Activated CD8-positive, alpha-beta memory T cell treated with anti-CD3 and anti-CD28 coated beads, Interleukin-2, amount 50 U/mL, for 24 hours (primary cell): Measurements from ENCODE around the gene REV3L.
"Not testable (repeated sequence)": the region's sequence is repeated elsewhere in the genome, so short reads cannot be mapped to it uniquely, and the experiment has no call there.

Experiments used
- DNase-seq: peaks from one replicate; pipeline ENCODE4 v3.0.0-alpha.2; 2020; ENCODE audit errors: extremely low read depth

REV3L gene, protein sequence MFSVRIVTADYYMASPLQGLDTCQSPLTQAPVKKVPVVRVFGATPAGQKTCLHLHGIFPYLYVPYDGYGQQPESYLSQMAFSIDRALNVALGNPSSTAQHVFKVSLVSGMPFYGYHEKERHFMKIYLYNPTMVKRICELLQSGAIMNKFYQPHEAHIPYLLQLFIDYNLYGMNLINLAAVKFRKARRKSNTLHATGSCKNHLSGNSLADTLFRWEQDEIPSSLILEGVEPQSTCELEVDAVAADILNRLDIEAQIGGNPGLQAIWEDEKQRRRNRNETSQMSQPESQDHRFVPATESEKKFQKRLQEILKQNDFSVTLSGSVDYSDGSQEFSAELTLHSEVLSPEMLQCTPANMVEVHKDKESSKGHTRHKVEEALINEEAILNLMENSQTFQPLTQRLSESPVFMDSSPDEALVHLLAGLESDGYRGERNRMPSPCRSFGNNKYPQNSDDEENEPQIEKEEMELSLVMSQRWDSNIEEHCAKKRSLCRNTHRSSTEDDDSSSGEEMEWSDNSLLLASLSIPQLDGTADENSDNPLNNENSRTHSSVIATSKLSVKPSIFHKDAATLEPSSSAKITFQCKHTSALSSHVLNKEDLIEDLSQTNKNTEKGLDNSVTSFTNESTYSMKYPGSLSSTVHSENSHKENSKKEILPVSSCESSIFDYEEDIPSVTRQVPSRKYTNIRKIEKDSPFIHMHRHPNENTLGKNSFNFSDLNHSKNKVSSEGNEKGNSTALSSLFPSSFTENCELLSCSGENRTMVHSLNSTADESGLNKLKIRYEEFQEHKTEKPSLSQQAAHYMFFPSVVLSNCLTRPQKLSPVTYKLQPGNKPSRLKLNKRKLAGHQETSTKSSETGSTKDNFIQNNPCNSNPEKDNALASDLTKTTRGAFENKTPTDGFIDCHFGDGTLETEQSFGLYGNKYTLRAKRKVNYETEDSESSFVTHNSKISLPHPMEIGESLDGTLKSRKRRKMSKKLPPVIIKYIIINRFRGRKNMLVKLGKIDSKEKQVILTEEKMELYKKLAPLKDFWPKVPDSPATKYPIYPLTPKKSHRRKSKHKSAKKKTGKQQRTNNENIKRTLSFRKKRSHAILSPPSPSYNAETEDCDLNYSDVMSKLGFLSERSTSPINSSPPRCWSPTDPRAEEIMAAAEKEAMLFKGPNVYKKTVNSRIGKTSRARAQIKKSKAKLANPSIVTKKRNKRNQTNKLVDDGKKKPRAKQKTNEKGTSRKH (N-terminal part only)

DNA sequence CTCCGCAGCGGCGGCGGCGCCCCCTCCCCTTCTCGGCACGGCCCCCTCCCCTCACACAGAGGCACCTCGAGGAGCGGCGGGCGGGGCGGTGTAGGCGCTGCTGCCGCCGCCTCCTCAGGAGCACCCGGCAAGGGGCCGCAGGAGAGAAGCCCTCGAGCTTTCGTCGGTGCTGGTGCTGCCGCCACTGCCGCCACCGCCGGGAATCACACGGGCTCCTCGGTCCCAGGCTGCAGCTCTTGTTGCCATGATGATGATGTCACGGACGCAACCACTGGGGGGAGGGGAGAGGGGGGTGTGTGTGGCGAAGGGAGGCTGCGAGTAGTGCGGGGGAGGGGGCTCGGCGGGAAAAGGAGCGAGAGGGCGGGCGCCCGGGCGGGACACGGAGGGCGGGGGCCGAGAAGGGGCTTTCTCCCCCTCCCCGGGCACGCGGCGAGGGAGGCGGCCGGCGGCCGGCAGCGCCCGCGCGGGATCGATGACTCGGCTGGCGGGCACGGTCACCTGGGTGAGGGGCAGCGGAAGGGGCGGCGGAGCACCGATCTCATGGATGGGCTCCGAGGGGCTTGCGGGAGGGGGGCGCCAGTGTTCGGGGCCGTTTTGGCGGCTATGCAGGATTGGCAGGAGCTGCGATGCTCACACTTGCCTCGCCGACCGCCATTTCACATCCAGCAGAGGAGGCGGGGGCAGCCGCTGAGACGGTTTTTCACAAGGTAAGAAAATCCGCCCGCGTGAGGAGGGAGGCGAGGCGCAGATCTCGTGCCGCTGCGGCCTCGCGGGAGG lies at the start of gene REV3L:
REV3L (minus strand) TSS at position 260 of the 777 bp plus-strand sequence. CDS start 330 bp downstream, outside the sequence.
- peak; percentile 81 for DNase-seq

GRCh38 chr6:111531185-111531584 lies 48.2 kb upstream of the REV3L start:
- no peak for DNase-seq

DNA sequence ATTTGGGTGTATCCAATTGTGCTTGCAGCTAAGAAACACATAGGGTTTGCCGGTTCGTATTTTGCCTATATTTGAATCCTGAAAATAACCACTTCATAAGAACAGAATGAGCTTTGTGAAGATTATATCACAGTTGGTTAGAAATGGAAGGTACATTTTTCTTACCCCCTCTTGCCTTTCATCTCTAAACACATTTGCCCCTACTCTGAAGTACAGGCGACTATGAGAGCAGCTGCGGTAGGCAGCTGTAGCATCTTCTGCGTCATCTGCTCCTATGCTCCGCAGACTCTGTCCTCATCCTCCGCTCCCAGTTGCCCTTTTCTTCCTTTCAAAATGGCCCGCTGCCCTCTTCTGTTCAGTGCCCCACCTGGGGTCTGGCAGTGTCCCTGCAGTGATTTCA lies 47.6 kb upstream of the REV3L start:
- no peak for DNase-seq

GRCh38 chr6:111530218-111530617 lies 47.2 kb upstream of the REV3L start:
- DNase-seq = no peak

GRCh38 chr6:111527367-111527766 lies 44.3 kb upstream of the REV3L start:
- no peak for DNase-seq

GRCh38 chr6:111524735-111525134 lies 41.7 kb upstream of the REV3L start:
- no peak for DNase-seq

DNA sequence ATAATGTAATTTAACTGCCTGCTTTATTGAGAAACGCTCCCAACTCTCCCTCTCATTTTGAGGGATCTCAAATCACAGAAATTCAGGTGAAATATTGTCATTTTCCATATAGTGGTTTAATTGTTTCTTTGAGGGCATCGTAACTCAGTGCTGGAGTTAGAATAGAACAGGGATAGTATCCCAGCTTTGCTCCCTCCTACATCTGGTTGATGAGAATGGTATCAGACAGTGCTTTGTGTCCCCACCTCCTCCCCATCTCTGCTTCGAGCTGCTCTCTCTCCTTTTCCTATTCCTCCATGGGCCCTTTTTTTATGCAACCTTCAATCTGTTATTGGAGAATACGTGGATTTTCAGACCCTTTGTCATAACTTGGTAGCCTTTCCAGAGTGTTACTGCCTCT lies 41.2 kb upstream of the REV3L start:
- DNase-seq = no peak

DNA sequence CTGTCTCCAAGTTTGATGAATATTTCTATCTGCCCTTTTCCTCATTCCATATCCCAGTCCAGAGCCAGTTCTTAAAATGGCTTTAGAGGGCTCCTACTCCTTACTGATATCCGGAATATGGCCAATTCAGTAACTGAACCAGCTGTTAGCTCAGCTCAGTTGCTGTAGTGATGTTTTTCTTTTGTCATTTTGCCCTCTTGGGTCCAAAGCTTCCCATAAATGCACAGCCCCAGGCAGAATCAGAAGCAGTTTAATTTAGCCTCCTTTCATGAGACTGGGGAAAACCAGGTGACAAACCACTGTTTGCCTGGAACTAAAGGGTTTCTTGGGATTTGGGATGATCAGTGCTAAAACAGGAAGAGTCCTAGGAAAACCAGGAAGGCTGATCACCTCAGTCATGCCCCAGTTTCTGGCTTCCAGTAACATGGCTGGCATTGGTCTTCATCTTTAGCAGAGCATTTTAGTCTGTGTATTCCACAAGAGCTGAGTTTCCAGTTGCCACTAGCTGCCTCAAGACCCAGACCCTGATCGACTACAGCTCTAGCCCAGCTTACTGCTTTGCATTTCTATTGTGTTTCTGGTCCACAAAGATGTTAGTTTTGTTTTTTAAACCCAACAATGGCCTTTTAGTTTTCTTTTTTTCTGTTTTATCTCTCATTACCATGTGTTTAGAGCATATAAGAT lies 40.6 kb upstream of the REV3L start:
- no peak for DNase-seq

- DNase-seq = no peak
Measured at GRCh38 chr6:111522393-111523020, 39.5 kb upstream of the REV3L start.

GRCh38 chr6:111521497-111522270 lies 38.7 kb upstream of the REV3L start:
- no peak for DNase-seq

DNA sequence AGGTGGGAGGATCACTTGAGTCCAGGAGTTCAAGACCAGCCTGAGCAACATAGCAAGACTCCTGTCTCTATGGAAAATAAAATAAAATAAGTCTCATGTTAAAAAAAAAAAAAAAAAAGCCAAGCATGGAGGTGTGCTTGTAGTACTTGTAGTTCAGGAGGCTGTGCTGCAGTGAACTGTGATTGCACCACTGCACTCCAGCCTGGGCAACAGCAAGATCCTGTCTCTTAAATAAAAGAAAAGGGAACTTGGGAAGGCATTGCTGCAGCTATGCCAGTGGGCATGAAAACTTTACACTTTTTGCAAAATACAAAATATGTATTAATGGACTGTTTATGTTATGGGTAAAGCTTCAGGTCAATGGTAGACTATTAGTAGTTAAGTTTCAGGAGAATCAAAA lies 37.5 kb upstream of the REV3L start:
- DNase-seq = no peak

DNA sequence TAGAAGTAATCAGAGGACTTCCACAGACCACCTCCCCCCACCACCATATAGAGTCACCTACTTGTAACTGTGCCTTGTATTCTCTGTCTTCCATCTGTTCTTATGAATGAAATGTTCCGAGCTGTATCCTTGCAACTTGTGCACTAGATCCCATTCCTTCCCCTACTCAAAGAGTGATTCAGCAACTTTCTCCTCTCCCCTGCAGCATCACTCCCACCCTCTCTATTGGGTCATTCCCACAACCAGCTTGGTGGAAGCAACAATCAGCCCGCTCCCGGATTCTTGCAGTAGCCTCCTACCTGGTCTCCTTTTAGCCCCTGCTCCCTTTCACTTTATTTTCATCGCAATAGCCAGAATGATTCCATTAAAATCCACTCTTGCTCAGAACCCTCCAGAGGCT lies 34.9 kb upstream of the REV3L start:
- DNase-seq = no peak

GRCh38 chr6:111515259-111515658 lies 32.2 kb upstream of the REV3L start:
- DNase-seq = no peak

DNA sequence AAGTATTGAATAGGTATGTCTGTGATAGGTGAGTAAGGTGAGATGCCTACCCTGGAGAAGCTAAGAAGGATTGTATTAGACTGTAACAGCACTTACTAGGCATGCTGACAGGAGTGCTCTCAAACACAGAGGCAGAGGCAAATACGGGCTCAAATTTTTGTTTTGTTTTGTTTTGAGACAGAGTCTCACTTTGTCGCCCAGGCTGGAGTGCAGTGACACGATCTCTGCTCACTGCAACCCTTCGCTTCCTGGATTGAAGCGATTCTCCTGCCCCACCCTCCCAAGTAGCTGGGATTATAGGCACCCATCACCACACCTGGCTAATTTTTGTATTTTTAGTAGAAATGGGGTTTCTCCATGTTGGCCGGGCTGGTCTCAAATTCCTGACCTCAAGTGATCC lies 31.5 kb upstream of the REV3L start:
- DNase-seq = not testable (repeated sequence)

DNA sequence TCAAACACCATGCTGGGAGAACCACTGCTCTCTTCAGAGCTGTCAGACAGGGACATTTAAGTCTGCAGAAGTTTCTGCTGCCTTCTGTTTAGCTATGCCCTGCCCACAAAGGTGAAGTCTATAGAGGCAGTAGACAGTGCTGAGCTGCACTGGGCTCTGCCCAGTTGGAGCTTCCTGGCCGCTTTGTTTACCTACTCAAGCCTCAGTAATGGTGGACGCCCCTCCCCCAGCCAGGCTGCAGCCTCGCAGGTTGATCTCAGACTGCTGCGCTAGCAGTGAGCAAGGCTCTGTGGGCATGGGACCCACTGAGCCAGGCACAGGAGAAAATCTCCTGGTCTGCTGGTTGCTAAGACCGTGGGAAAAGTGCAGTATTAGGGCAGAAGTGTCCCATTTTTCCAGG lies 24.2 kb upstream of the REV3L start:
- DNase-seq = not testable (repeated sequence)

DNA sequence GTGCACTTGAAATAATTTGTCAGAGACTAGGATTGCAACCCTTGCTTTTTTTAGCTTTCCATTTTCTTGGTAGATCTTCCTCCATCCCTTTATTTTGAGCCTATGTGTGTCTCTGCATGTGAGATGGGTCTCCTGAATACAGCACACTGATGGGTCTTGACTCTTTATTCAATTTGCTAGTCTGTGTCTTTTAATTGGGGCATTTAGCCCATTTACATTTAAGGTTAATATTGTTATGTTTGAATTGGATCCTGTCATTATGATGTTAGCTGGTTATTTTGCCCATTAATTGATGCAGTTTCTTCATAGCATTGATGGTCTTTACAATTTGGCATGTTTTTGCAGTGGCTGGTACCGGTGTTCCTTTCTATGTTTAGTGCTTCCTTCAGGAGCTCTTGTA lies 22.5 kb upstream of the REV3L start:
- not testable (repeated sequence) for DNase-seq

DNA sequence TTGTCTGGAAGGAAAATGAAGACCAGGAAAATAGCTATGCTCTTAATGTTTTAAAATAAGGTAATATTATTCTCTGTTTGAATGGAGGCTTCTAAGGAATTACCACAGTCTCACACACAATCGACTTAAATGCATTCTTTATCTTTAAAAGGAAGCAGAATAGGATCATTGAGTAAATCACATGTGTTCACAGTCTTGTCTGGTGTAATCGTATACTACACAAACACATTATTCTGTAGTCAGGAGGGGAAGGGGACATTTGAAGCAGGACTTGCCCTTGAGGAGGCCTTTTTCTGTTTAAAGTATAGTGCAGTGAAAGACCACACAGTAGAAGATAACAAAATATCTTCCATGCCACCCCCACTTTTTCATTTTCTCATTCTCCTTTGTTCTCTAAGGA lies 20.6 kb upstream of the REV3L start:
- DNase-seq = no peak

DNA sequence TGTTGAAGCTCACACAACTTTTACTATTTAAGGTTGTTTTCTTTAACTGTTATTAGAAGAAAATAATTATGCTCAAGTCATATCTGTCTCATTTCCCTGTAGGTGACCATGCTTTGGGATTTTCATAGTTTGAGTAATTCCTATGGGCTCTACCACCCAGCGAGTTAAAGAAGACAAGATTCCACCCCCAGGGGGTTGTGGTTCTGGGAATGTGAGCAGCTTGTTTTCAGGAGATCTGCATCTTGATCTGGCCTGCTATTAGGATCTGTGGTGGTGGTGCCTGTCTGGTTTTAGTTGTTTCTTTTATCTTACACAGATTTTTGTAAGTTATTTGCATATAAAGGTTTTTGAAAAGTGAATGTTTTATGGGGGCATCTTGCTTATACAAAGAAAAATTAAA lies 20.2 kb upstream of the REV3L start:
- no peak for DNase-seq

DNA sequence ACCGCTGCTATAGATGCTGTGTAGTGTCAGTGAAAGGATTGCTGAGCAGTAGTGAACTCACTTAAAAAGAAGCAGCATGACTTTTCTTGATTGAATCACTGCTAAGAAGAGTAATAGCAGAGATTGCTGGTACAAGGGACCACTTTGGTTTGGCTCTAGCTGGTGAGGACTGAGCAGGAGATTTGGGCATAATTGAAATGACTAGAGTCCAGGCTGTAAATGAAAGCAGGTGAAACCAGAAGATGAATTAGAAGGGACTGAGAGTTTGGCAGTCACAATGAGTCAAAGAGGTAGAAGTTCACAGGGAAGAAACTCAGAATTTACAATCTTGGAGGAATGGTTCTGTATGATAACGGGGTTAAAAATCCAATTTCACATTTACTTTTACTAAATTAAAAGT lies 19.1 kb upstream of the REV3L start:
- DNase-seq = no peak
